Dermis microvascular lymphatic vessel endothelial cell (primary cell): ENCODE data around the gene ADAT2. TPM values are rescaled to one million over a fixed set of nuclear protein-coding genes. Genes with fewer than 3 reads are reported as not detected.
A peak's percentile ranks its signal among the peaks of the same experiment; 100 is the strongest.

Experiments used
- DNase-seq, 2 donors: peaks; one replicate each; pipeline versions ENCODE4 v3.0.0 to v3.0.0-alpha.2; 2010; ENCODE audit warnings: low read depth in 2 of 2
- total RNA-seq: library from RNA; depleted of rRNA; stranded (reverse); fragments of >200 nt; gene quantifications from 2 replicates; pipeline ENCODE4 v1.2.1, GENCODE V29; 2014

The ADAT2 gene
- total RNA-seq, 1 donor from 2014 or later, result 2.2 TPM

DNA sequence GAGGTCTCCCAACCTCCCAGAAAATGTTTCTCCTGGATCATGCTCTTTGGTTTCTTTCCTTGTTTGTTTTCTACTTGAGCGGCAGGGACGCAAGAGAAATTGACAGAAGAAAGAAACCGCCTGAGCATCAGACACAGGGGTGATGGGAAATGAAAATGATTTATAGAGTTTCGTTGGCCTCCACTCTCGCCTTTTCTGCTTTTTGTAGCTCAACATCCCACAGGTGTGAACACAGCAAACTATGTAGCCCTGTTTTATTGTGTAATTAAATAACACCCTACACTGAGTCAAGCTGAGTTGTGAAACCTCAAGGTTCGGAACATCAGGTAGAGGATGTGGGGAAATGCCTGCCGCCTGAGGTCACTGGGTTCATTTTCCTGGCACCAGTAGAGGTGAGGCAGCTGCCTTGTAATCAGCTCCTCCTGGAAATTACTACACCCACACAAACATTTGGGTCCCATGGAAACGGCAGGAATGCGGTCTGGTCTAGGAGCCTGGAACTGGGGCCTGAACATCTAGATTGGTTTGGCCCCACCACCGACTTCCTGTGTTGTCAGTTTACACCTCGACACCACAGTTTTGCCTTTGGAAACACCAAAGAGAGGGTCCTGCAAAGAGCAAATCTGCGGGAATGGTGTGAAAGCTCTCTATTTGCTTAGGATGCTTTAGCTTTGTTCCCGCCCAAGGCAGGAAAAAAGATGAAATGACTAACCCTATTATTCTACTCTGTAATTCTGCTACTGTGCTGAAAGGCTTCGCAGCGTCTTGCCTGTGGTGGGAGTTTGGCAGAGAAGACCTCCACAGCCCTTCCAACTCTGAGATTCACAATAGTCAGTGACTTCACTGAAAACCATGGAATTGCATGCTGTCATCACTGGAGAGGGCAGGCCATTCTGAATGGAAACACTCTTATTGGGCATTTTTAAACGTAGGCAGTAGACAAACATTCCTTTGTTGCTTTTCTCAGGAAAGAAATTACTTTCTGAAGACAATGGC is 53.0 kb downstream of the ADAT2 start:
- DNase-seq, result peak; percentile 62 to 89

DNA sequence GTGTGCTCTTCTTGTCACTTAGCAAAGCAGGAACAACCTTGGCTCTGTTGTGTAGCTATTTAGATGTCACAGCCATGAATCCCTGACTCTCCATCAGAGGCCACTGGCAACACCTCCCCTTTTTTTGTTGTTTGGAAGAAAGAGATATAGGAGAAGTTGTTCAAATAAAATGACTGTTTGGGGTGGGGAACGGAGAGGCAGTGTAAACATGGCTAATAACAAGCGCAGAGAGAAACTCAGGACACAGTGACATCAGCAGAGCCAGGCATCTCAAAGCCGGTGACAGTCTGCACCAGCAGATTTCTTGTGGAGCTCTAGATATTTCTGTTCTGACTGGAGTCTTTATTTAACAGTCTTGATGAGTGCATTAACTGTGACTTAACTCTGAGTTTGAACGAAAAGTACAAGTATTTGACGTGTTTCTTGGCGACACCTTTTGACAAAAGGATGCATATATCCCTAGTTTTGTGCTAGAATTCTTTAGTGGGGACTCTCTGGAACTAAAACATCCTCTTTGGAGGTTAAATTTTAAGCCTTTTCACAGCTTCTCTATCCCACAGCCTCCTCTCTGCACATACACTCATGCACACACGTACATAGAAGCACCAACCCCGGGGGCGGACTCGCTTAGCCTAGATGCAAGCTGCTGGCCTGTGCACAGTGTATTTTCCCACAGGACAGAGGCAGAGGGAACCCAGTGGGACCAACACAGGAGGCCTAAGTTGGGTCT is 53.8 kb downstream of the ADAT2 start:
- no peak for DNase-seq

DNA sequence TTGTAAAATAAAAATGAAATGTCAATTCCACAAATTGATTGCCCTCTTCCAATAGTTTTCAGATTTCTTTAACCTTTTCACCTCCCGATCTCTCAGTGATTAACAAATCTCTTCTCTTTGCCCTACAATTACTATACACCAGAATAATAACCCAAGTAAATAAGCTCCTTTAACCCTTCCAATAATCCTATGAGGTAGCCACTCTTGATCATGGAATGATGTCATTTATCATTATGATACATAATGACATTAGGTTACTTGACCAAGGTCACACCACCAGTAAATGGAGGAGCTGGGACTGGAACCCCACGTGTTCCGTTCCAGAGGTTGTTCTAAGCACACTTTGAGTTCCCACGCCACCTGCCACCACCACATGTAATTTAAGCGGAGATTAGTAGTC is 54.8 kb downstream of the ADAT2 start:
- no peak for DNase-seq

DNA sequence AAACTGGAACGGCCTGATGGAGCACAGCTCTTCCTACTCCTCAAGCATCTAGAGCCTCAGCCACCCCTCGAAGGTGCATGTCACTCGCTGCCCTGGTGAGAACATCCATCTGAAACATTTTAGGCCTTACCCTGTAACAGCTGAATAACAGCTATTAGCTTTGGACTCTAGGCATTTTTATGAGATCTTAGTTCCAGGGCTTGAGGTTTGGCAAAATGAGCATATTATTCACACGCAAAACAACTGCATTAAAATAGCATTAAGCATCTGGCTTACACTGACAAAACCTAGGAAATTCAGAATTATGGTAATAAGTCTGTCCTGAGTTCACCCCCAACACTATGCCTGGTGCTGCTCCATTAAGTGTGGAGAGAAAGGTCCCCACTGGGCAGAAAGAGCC is 56.1 kb downstream of the ADAT2 start:
- no peak for DNase-seq

DNA sequence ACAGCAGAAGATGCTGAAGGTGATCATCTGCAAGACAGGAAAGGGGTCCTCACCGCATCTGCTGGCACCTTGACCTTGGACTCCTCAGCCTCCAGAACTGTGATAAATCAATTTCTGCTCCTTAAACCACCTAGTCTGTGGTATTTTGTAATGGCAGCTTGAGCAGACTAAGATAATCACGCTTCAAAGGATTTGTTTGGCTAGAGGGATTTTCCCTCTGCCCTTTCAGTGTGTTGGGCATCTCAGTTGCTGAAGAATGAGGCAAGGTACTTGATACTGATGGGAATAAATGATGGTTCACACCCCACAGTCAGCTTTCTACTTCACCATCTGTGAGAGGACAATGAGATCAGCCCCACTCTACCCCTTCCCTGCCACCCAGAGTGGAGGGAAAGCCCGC is 60.2 kb downstream of the ADAT2 start:
- no peak for DNase-seq

DNA sequence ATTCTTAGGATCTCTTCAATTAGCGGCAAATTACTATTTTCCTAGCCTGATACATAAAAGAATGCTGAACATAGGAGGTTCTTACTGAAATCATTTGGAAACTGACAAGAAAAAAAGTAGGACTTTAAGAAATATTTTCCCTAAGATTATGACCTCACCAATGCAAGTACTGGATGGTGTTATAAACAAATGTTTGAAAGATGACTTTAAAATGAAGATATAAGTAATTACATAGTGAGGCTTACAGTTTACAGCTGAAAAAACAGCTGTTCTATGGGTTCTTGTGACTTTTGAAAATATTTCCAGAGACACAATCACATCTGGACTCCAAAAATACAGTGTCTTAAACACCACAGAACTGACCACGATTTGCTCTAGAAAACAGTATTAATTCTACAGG is 64.9 kb downstream of the ADAT2 start:
- DNase-seq, result no peak

DNA sequence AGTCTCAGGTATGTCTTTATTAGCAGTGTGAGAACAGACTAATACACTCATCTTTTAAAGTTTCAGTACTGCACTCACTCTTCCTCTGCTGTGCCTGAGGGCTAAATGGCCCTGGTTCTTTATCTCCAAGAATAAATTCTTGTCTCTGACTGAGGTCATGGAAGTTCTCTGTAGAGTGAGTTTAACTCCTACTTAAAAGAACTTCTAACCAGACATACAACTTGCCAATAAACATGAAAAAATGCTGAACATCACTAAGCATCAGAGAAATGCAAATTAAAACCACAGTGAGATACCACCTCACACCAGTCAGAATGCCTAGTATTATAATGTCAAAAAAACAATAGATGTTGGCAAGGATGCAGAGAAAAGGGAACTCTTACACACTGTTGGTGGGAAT is 73.6 kb downstream of the ADAT2 start:
- DNase-seq, result no peak

DNA sequence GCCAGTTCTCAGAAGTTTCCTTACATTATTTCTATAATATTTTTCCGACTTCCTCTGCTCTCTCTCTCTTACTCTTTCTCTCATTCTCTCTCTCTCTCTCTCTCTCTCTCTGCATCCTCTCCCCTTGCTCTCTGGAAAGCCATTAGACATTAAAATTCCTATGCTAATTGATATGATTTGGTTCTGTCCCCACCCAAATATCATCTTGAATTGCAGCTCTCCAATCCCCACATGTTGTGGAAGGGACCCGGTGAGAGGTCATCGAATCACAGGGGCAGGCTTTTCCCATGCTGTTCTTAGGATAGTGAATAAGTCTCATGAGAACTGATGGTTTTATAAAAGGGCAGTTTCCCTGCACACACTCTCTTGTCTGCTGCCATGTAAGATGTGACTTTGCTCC is 74.1 kb downstream of the ADAT2 start:
- no peak for DNase-seq

DNA sequence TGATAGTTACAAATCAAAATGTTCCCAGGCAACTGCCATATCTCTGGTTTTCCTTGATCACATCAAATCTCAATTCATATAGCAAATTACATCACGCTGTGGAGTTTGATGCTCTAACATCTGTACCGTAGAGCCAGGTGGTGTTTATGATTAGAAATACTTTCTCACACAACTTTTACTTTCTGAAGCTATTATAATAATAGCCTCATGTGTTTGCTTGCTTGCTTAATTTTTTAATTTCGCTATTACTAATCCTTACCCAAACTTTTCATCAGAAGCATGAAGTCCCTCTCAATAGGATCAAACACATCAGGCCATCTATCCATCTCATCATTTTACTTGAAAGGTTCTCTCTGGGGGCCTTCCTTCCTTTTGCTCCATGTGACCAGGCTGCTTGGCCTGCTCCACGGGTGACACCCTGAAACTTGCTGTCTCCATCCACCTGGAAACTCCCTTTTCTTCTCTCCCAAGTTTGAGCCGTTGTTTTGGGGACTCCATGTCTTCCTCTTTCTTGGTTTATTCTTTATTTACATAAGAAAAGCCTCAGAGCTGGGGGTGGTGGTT is 75.4 kb downstream of the ADAT2 start:
- DNase-seq, result no peak

DNA sequence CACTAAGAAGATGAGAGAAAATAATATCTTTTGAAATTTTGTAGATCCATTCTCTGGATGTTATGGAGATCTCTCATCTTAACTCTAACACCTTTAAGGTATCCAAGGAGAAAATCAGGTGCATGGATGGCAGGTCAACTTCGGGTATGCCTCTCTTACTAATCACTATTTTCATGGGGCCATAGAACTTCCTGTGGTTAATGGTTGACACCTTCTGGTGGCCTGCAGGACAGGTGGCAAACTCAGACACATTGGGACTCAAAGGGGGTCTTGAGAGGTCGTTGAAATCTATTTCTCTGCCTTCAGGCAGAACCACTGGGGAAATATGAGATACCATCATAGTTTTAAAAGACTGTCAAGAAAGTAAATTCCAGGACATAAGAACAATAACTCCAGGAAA is 76.5 kb downstream of the ADAT2 start:
- no peak for DNase-seq

Other genes with a start within 250 kb of the ADAT2 start
- 13.4 and 13.7 TPM in 2 replicates for gene PEX3, start 110 bp upstream of the ADAT2 start, total RNA-seq
- gene FUCA2, start 61.0 kb upstream of the ADAT2 start, total RNA-seq, result 38.8 and 41.2 TPM in 2 replicates
- 163 and 199 TPM in 2 replicates for gene PHACTR2, start 227.3 kb upstream of the ADAT2 start, total RNA-seq